CD4-positive, alpha-beta T cell (primary cell): Measurements from ENCODE around the gene SPOCK1. TPM values are rescaled to one million over a fixed set of nuclear protein-coding genes. Genes with fewer than 3 reads are reported as not detected.

Source experiments
- ATAC-seq: fragments of 200-7000 bp; cut with Tn5 transposase; one replicate; pipeline ENCODE4 v1.10.0; 2022; ENCODE audit warnings: mild to moderate bottlenecking; ENCODE audit not compliant: poor library complexity
- CTCF ChIA-PET: fragments of 350-600 bp; sonication (Branson Sonifier 250); formaldehyde crosslinking; loops from one replicate; lab custom pipeline; 2021; ENCODE audit warnings: antibody characterized with exemption, inconsistent platforms; lab: Charles Lee
- POLR2A ChIA-PET: fragments of 350-600 bp; sonication (Branson Sonifier 250); formaldehyde crosslinking; loops from one replicate; lab custom pipeline; 2021; ENCODE audit warnings: antibody characterized with exemption, inconsistent platforms; lab: Charles Lee
- DNase-seq, 14 experiments: peaks; one replicate each; pipeline ENCODE4 v3.0.0-alpha.2; 2013 to 2020; ENCODE audit warnings: mixed read lengths in 2 of 14
- H3K27ac ChIP-seq, 2 donors: one replicate each; pipeline versions ENCODE4 v1.5.1 to v1.7.0; 2013; ENCODE audit warnings: low read length in 2 of 2, low read depth in 1 of 2, mild to moderate bottlenecking in 1 of 2
- H3K27me3 ChIP-seq, 2 experiments: 1 replicate in 1 of 2; 2 replicates in 1 of 2; pipeline versions ENCODE4 v1.6.1 to v1.7.0; 2013; ENCODE audit warnings: low read length in 2 of 2, control low read depth in 1 of 2, mild to moderate bottlenecking in 1 of 2, moderate library complexity in 1 of 2; ENCODE audit not compliant: insufficient read depth in 2 of 2, control insufficient read depth in 1 of 2
- H3K36me3 ChIP-seq: one replicate; pipeline ENCODE4 v1.6.1; 2013; ENCODE audit warnings: low read length, control low read depth; ENCODE audit not compliant: insufficient read depth
- H3K4me1 ChIP-seq: one replicate; pipeline ENCODE4 v1.6.1; 2013; ENCODE audit warnings: low read length, control low read depth; ENCODE audit not compliant: insufficient read depth
- H3K4me3 ChIP-seq: one replicate; pipeline ENCODE4 v1.5.1; 2013; ENCODE audit warnings: mild to moderate bottlenecking, low read length, moderate library complexity
- H3K9me3 ChIP-seq, 2 experiments: 1 replicate in 1 of 2; 2 replicates in 1 of 2; pipeline versions ENCODE4 v1.6.1 to v1.7.0; 2013; ENCODE audit warnings: low read length in 2 of 2, mild to moderate bottlenecking in 2 of 2, control low read depth in 1 of 2, moderate library complexity in 1 of 2; ENCODE audit not compliant: control insufficient read depth in 1 of 2, insufficient read depth in 1 of 2
- H3K27ac Mint-ChIP-seq: one replicate; pipeline ENCODE4 v1.8.0; 2020; ENCODE audit warnings: mixed read lengths
- H3K27me3 Mint-ChIP-seq: one replicate; pipeline ENCODE4 v1.8.0; 2021; ENCODE audit warnings: mixed read lengths
- H3K36me3 Mint-ChIP-seq: one replicate; pipeline ENCODE4 v1.8.0; 2021; ENCODE audit warnings: low read depth, mixed read lengths
- H3K4me1 Mint-ChIP-seq: one replicate; pipeline ENCODE4 v1.8.0; 2021; ENCODE audit warnings: low read depth, mixed read lengths
- H3K4me3 Mint-ChIP-seq: one replicate; pipeline ENCODE4 v1.8.0; 2020; ENCODE audit warnings: mild to moderate bottlenecking, mixed read lengths
- H3K9me3 Mint-ChIP-seq: one replicate; pipeline ENCODE4 v1.8.0; 2020; ENCODE audit warnings: mixed read lengths
- CTCF ChIP-seq: fragments of 200-600 bp; IDR thresholded peaks from one replicate; pipeline ENCODE4 v1.8.0; 2022; ENCODE audit warnings: antibody characterized with exemption, mild to moderate bottlenecking
- intact Hi-C, 2 experiments: fragments of 100-400 bp; cut with DNase I in 1 of 2; cut with micrococcal nuclease in 1 of 2; formaldehyde crosslinking; loops; one replicate each; pipeline versions ENCODE4 v1.15.1 to v1.9.0; 2023 to 2025; cut with DNase I, micrococcal nuclease
- total RNA-seq, 174 experiments: library from RNA in 2 of 174; stranded (reverse) in 2 of 174; gene quantifications; one replicate each; pipeline ENCODE4 v1.2.3 and lab custom pipeline; 2021 to 2026

The SPOCK1 gene
- total RNA-seq, 2 experiments from 2014 or later = not detected

- Mint-ChIP-seq H3K27ac (no peak overlapping the region), H3K36me3 (no peaks in the 10 kb centered on the region), H3K4me1 (no peaks in the 10 kb centered on the region), H3K9me3 (no peaks in the 10 kb centered on the region), H3K27me3 (no peaks in the 10 kb centered on the region), H3K4me3 (no peak overlapping the region)
- ChIA-PET CTCF (no interaction called here), POLR2A (no interaction called here)
- no peak overlapping the region for H3K4me3 ChIP-seq
- H3K27me3 ChIP-seq = no peaks in the 10 kb centered on the region
- no peak overlapping the region for H3K27ac ChIP-seq
- no peak for ATAC-seq
- H3K4me1 ChIP-seq = no peaks in the 10 kb centered on the region
- DNase-seq = no peak
- no peak for TF ChIP-seq CTCF
- no peaks in the 10 kb centered on the region for H3K36me3 ChIP-seq
- peaks cover 0 to 6% of the 10 kb centered on the region in 2 experiments for H3K9me3 ChIP-seq
- intact Hi-C loops = no loop called here
Observed at GRCh38 chr5:136985785-136986475, 513.2 kb downstream of the SPOCK1 start.

GRCh38 chr5:136984772-136985446 is 514.2 kb downstream of the SPOCK1 start:
- intact Hi-C loops = no loop called here
- no peak for TF ChIP-seq CTCF
- peaks cover 0 to 6% of the 10 kb centered on the region in 2 experiments for H3K9me3 ChIP-seq
- H3K36me3 Mint-ChIP-seq = no peaks in the 10 kb centered on the region
- H3K36me3 ChIP-seq = no peaks in the 10 kb centered on the region
- no peak overlapping the region for H3K4me3 Mint-ChIP-seq
- no peaks in the 10 kb centered on the region for H3K4me1 ChIP-seq
- no peak overlapping the region for H3K4me3 ChIP-seq
- H3K27me3 Mint-ChIP-seq = no peaks in the 10 kb centered on the region
- H3K9me3 Mint-ChIP-seq = no peaks in the 10 kb centered on the region
- DNase-seq (no peak), ATAC-seq (no peak)
- H3K4me1 Mint-ChIP-seq = no peaks in the 10 kb centered on the region
- H3K27ac ChIP-seq = no peak overlapping the region
- CTCF ChIA-PET = no interaction called here
- H3K27ac Mint-ChIP-seq = no peak overlapping the region
- H3K27me3 ChIP-seq = no peaks in the 10 kb centered on the region
- POLR2A ChIA-PET = no interaction called here

GRCh38 chr5:136981936-136982335 is 517.2 kb downstream of the SPOCK1 start:
- intact Hi-C loops = no loop called here
- no peak overlapping the region for H3K4me3 ChIP-seq
- ChIA-PET POLR2A (no interaction called here), CTCF (no interaction called here)
- H3K27ac Mint-ChIP-seq = no peak overlapping the region
- no peaks in the 10 kb centered on the region for H3K27me3 Mint-ChIP-seq
- TF ChIP-seq CTCF = no peak
- H3K27me3 ChIP-seq = no peaks in the 10 kb centered on the region
- no peaks in the 10 kb centered on the region for H3K9me3 Mint-ChIP-seq
- no peaks in the 10 kb centered on the region for H3K4me1 Mint-ChIP-seq
- H3K4me1 ChIP-seq = no peaks in the 10 kb centered on the region
- no peak overlapping the region for H3K4me3 Mint-ChIP-seq
- H3K27ac ChIP-seq = no peak overlapping the region
- DNase-seq (no peak), ATAC-seq (no peak)
- no peaks in the 10 kb centered on the region for H3K9me3 ChIP-seq
- H3K36me3 ChIP-seq = no peaks in the 10 kb centered on the region
- H3K36me3 Mint-ChIP-seq = no peaks in the 10 kb centered on the region
